Esophagus squamous epithelium (tissue), 4 donors: ENCODE results near the gene GDI1.

Experiments used
- CTCF ChIP-seq, 6 experiments: fragments of 450-650 bp in 4 of 6; fragments of 200-600 bp in 2 of 6; sonication (generic) in 2 of 6; IDR thresholded peaks; one replicate each; pipeline ENCODE4 v1.5.1; 2016 to 2019; ENCODE audit warnings: antibody characterized with exemption in 6 of 6, mild to moderate bottlenecking in 4 of 6, moderate library complexity in 4 of 6
- POLR2A ChIP-seq, 4 donors: fragments of 450-650 bp; IDR thresholded peaks; one replicate each; pipeline ENCODE4 v1.6.1; 2017; ENCODE audit warnings: antibody characterized with exemption in 4 of 4, mild to moderate bottlenecking in 4 of 4, moderate library complexity in 3 of 4

GRCh38 chrX:154430916-154431315 lies 6.0 kb upstream of the GDI1 start:
- no peak for TF ChIP-seq CTCF (IDR thresholded peaks at IDR 0.05)
- TF ChIP-seq POLR2A (IDR thresholded peaks at IDR 0.05), result no peak
